GM19238 (cell line): ENCODE measurements around the gene HDAC4.

Experiments used
- DNase-seq: peaks from one replicate; pipeline ENCODE4 v3.0.0; 2011; ENCODE audit warnings: low spot score; ENCODE audit not compliant: insufficient read length

The HDAC4 gene

DNA sequence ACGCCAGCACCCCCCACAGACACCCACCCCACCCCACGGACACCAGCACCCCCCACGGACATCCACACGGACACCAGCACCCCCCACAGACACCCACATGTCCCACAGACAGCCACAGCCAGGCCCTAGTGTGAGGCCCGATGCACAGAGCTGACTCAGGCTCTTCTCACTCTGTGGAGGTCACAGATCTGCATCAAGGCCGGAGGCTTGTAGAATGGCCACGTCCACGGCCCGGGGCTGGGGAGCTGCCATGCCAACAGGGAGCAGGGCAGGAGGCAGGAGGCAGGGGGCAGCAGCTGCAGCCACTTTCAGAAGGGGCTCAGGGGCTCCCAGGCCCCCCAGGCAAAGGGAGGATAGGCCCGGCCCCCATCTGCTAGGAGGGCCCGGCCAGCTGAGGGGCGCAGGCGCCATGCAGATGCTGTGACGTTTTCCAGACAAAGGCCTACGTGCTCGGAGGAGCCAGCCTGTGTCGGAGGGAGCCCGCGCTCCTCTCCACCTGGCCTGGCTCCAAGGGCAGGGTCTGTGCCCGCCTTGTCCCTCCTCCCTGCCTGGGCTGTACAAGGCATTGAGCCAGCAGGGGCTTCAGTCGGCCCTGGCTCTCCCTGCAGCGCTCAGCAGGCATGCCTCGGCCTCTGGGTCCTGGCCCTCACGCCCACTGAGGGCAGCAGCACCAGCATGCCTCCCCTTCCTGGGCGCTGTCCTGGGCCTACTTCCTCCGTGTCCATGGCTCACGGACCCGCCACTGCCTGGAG, 304.0 kb downstream of the HDAC4 start:
- no peak for DNase-seq

DNA sequence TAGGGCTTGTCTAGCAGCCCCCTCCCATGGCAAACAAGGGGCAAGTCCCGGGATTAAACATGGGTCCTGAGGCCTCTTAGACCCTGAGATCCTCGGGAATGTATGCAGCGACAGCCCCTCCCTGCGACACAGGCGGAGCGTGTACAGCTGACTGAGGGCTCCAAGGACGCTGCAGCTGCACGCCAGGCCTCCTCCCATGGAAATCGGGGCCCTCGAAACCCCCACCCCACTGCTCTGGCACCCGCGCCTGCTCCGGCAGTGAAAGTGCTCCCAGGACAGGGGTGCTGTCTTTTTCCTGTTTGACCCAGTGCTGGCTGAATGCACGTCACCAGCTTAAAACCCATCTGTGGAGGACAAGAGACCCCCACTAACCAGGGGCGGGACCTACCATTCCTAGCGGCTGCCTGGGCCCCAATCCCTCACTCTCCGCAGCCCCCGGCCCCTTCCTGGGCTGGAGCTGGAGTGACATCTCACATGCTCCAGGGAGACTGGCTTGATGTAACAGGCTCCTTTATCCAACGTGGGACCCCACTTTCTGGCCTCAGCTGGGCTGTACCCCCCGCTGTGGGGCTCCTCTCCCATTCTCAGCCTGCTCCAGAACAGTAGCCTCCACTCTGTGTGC, 305.2 kb downstream of the HDAC4 start:
- no peak for DNase-seq

DNA sequence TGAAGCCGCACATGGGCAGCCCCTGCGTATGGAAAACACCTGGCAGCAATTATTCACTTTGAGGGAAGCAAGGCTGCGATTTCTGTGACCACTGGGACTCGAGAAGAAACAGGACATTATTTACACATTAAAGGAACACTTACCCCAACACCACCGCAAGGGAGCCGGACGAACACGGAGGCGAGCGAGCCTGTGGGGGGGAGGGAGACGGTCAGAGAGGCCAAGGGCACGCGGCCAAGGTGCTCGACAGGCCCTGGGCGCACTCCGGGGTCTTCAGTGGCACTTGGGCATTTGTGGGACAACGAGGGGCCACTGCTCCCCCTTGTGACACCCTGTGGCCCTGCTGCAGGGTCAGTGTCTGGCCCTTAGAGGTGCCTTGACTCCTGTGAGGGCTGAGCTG, 306.0 kb downstream of the HDAC4 start:
- no peak for DNase-seq

DNA sequence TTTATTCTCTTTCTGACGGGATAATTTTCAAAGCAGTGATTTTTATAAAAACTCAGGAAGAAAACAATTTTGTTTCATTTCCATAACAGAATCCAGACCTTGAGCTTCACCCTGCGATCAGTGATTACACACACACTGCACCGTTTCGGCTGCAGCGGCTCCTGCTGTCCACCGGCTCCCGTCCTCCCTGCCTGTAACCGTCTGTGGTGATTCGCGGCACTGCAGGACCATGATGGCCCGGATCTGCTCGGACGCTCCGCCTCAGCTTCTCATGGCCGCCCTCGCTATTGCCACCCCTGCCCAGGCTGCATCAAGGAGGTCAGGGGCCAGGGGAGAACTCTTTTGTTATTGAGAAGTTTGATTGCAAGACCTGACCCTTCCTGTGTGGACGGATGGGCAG, 306.9 kb downstream of the HDAC4 start:
- no peak for DNase-seq

DNA sequence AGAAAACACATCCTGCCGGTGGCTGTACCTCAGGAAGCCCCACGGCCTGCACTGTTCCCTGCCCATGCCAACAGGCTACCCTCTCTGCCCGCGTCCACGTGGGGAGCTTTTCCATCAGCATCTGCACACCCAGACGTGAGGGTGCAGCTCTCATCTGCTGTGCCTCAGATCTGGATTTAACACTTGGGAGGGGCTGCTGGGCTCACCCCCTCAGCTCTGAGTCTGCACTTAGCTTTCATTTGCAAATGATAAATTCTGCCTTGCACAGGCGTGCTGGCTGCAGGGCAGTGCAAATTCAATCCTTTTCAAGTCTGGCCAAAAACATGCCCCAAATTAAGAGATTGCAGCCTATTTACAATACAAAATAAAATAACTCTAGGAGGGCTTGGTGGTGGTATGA, 307.3 kb downstream of the HDAC4 start:
- DNase-seq: no peak

DNA sequence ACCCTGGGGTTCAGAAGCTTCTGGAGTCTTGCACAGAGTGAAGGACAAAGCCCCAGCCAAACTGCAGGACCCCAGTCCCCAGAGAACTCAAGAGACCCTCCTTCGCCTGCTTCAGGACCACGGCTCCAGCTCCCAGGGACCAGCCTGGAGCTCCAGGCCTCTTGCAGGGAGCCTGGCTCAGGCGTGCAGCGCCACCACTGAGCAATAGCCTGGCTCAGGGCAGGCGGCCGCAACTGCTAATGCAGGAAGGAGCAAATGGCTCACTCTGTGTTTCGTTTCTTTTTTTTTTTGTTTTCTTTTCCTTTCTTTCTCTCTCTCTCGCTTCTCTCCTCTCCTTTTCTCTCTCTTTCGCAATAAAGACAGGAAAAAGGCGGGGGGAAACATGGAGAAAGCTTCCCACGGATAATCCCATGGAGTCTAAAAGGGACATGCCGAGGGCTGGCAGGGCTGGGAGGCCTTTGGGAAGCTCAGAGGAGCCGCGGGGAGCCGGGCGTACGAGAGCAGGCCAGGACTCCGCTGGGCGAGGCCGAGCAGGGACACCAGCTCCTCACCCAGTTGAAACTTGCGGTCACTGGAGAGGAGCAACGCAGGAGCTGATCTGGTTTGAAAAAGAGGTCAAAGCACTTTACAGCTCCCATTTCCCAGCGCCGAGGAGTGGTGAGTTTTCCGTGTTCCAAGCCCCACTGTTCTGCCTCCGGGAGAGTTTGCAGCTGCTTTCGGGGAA, 308.1 kb downstream of the HDAC4 start:
- DNase-seq: no peak

DNA sequence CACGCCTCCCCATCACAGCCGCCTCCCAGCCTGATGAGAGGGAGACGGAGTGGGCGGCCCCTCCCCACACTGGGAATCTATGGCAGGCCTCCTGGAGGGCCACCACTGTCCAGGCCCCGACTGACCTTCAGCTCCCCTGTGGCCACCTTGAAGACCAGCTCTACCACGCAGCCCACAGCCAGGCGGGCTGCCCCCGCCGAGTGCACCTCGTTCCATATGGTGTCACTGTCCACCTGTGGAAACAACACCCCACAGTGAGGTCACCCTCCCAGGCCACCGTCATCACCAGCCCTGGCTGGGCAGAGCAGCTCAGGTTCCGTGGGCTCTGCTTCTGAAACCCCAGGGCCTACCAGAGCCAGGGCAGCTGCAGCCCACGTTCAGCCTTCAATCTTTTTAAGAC, 310.9 kb downstream of the HDAC4 start:
- DNase-seq: no peak

DNA sequence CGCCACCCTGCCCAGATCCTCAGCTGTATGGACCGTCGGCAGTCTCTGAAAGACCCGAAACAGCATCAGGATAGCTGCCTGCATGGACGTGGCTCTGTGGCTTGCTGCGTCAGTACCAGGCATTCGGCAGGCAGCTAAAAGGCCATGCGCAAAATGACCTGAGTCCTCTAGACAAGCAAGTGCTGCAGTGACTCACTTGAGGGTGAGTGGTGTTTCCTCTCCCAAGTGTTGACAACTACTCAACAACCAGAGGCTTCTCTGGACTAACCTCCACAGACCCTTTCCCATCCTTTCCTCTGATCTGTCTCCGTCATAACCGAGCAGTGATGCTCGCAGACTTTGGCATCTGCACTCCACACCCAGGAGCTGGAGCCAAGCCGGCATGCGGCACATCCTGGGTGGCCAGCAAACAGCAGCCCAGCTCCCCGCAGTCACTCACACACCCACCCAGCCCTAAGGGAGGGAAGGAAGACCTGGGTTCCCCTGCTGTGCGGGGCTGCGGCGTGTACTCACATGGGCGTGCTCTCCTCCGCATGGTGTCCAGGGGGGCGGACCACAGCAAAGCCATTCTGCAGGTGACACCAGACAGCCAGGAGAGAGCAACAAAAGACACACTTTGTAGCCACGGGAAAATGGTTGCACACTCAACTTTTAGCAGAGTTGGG, 313.6 kb downstream of the HDAC4 start:
- DNase-seq: no peak

DNA sequence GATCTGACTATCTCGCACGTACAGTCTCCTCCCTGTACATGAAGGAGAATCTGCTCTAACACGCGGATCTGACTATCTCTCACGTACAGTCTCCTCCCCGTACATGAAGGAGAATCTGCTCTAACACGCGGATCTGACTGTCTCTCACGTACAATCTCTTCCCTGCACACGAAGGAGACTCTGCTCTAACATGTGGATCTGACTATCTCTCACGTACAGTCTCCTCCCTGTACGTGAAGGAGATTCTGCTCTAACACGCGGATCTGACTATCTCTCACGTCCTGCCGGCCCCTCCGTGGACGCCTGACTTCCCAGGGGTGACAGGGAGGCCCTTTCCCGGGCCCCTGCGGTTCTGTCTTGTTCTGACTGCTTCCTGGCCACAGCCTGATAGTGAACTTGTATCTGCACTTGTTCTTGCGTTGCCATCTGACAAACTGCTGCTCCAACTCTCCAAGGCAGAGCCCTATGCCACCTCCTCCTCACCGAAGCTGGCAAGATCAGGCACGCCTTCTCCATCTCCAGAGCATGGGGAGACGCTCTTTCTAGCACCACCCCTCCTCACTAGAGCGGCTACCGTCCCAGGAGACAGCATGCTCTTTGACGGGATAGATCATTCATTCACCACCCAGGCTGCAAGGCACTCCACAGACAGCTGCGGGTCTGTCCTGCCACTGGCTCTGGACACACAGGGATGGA, 314.3 kb downstream of the HDAC4 start:
- no peak for DNase-seq

DNA sequence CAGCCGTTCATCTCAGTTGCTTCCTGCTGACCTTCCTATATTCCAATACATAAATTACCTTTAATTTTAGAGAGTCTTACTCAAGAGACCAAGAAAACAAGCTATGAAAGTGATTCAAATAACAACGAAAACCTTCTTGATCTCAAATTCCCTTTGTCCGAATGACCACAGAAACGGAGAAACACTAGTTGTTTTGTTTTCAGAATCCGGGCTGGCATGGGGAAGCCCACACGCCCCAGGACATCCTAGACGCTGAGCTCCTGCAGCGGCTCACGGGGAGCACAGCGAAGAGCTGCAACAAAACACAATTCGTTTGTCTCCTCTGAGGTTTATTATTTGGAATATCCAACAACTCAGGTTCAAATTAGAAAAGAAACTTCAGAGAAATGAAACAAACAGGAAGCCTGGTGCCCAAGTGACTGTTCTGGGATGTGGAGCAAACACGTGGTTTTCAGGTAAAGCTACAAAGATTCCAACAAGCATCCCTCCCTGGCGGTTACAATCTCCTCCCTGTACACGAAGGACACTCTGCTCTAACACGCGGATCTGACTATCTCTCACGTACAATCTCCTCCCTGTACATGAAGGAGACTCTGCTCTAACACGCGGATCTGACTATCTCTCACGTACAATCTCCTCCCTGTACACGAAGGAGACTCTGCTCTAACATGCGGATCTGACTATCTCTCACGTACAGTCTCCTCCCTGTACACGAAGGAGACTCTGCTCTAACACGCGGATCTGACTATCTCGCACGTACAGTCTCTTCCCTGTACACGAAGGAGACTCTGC, 315.4 kb downstream of the HDAC4 start:
- no peak for DNase-seq

DNA sequence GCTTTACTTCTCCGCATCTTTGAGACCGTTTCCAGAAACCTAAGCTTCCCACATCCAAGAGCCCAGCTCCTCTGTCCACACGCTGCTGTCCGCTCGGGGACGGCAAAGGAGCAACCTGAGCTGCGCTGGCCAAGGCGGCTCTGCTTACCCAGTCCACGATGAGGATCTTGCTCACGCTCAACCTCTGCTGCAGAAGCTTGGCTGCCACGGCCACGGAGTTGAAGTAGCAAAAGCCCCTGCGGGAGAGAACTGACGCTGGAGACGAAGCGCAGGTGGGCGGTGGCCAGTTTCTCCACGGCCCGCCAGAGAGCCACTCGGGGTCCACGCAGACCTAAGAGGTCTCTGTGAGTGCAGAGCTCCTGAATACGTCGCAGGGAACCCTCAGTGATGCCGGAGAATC, 316.8 kb downstream of the HDAC4 start:
- no peak for DNase-seq

DNA sequence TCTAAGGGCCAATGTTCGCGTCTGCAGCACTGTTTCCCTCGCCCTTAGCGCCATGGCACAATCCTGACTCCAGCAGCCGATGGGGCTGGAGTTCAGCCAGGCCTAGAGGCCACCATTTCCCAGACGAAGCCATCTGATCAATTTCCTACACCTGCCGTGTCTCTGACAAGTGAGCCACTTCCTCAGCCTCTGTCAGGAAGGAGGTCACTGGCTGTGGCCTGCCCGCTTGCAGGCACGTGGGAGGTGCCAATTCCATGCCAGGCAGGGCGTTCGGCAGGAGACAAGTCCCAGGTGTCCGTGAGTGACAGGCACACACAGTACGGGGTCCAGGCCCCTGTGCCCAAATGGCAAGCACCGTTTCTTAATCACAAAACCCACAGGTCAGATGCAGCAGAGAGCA, 318.4 kb downstream of the HDAC4 start:
- no peak for DNase-seq

DNA sequence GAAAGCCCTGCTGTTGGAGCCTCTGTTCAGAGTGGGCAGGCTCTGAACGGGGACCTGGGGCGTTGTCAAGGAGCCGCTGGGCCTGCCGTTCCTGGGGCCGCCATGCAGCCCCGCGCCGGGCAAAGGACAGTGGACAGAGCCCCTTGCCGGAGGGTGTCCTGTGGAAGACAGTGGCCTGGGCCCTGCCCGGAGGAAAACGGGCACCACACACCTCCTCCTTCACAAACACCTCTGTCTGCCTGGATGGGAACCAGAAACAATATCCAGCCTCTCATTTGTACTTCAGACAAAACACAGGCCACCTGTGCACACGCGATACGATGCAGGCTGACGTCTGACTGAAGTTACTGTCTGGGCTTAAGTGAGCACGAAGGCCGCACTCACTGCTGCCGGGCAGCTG, 319.2 kb downstream of the HDAC4 start:
- no peak for DNase-seq

DNA sequence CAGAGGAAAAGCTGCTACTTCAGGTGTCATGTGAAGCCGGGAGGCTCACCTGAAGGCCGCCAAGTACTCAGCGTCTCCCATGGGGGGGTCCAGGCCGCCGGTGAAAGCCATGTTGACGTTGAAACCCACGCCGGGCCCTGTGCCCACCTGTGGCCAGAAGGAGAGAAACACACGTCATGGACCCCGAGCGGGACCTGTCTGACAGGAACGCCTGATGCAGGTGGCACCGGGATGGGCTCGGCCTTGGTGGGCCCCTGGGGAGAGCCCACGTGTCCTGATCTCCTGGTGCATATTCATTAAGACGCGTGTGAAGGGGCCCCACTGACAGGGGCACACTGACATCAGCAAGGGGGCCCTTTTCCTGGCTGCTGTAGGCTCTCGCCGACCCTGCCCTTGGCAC, 319.8 kb downstream of the HDAC4 start:
- DNase-seq: no peak

DNA sequence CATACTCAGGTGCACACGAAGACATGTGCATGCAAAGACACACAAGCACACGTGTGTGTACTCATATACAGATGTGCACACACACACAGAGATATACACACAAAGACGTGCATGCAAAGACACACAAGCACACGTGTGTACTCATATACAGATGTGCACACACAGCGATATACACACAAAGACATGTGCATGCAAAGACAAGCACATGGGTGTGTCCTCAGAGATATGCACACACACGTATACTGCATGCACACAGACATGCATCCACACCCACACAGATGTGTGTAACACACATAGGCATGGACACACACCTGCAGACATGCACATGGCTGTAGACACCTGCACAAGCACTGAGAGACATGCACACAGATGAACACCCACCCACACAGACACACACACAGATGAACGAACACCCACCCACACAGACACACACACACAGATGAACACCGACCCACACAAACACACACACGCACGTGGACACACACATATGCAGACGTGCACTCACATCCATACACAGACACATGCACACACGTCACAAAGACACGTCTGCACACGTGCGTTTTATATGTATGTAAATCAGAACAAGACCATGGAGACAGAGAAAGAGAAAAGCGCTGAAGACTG, 321.0 kb downstream of the HDAC4 start:
- no peak for DNase-seq

DNA sequence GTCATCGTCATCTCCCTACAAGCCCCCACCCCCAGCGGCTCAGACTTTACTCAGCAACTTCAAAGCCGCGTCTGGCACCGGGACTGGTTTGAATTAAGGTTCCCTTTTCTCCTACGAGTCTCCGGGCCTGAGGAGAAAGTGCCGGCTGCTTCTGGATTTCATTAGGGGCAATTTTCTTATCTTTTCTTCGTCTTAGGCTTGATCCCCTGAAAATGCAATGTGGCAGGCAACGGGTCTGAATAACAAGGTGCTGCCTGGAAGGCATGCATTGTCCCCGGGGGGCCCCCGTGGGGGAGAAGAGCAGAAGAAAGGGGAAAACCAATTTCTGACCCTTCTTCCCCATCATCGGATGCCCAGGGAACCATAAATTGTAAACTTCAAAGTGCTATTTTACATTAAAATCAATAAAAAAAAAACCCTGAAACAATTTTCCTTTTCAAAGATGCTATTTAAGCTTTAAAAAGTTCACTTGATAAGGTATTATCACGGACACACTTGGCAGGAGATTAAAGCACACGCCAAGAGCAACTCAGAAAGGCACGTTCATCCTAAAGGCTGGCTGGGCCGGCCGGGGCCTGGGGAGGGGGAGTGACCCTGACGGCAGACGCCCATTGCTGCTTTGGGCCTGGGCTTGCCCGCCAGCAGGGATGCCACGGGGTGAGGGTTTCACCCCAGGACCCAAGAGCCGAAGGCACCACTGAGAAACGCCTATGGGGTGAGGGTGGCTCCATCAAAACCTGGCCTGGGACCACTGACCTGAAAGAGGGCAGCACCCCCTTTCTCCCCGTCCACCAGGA, 322.5 kb downstream of the HDAC4 start:
- DNase-seq: no peak

DNA sequence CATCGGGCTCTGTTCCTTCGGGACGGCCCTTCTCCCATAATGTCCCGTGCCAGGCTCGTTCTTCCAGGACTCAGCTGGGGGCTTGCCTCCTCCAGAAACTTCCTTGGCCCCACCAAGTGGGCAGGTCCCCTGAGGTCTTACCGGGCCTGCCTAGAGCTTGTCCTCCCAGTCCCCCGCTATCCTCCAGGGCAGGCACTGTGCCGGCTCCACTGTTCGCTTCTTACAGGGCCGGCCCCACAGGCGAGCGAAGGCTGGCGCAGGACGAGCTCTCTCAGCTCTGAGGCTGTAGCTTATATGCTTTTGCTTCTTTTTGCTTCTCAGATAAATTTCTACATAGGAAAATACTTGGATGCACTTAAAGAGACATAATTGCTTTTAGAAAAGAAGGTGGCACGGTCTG, 323.6 kb downstream of the HDAC4 start:
- DNase-seq: no peak

DNA sequence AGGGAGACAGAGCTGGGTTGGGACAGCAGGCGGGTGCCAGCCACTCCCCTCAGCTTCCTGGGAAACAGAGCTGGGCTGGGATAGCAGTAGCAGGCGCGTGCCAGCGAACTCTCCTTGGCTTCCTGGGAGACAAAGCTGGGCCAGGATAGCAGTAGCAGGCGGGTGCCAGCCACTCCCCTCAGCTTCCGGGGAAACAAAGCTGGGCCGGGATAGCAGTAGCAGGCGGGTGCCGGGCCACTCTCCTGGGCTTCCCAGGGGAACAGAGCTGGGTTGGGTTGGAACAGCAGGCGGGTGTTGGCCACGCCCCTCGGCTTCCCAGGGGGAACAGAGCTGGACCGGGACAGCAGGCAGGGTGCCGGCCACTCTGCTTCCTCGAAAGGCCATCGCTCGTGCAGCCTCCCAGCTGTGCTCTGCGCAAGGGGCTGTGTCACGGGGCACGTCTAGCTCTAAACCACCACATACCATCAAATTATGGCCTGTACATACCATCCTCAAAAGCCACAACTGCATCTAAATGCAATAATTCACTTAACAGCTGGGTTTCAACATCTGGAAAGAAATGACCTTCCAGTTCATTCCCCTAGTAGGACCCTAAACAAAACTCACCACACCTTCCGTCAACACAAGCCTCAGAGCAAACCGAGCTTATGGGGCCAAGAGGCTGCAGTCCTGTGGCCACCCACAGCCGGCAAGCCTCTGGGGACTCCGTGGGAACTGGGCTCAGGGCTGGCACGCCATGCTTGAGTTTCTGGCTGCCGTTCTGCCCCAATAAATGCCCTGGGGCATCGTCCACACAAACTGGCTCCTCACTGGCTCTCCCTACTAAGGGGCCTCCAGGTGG, 324.7 kb downstream of the HDAC4 start:
- DNase-seq: no peak
